AG09319 (cell line): ENCODE results near the gene CCNL2.

ENCODE experiments used
- DNase-seq: peaks from one replicate; pipeline ENCODE4 v3.0.0-alpha.2; 2010; ENCODE audit warnings: low read depth; ENCODE audit errors: extremely low read depth
- CTCF ChIP-seq: IDR thresholded peaks from 2 replicates; pipeline ENCODE4 v1.5.1; 2011; ENCODE audit warnings: low read depth, mild to moderate bottlenecking, inconsistent platforms, low read length, moderate library complexity

Gene CCNL2

DNA sequence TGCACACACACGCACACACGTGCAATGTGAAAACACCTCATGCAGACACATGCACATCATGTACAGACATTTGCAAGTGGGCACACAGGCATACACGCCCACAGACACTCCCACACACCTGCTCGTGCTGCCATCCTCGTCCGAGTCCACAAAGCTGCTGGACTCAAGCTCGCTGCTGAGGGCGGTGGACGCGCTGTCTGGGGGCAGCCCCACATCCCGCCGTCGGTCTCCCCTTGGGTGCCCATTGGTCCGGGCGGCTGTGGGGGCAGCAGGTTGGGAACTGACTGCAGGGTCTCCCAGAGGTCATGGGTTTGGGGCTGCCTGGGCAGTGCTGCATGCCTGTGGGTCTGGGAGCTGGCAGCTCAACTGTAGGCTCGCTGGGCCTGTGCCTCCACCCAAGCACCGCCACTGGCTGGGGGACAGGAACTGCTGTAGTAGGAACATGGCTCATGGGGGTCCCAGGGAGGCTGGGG lies 57.5 kb downstream of the CCNL2 start:
- TF ChIP-seq CTCF, result no peak

GRCh38 chr1:1340791-1341548 lies 58.2 kb downstream of the CCNL2 start:
- no peak for DNase-seq
- TF ChIP-seq CTCF, result no peak

More for the DNA sequence above, 57.5 kb downstream of the CCNL2 start:
- no peak for DNase-seq

DNA sequence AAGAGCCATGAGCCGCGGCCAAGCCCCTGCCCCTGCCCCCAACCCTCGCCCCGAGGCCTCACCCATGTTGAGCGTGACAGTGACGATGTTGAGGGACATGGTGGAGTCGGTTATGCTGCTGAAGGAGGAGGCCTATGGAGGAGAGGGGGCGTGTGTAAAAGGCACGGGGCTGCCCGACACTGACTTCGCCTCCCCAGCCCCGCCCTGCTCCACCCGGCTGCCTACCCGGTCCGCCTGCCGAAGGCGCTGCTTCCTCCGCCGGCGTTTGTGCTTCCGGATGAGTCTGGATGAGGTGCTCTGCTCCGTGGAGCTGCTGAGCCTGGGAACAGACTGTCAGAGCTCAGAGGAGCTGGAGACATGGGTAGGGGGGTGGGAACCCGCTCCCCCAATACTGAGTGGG lies 59.0 kb downstream of the CCNL2 start:
- TF ChIP-seq CTCF, result no peak
- no peak for DNase-seq

GRCh38 chr1:1338278-1338677 lies 60.9 kb downstream of the CCNL2 start:
- no peak for DNase-seq
- no peak for TF ChIP-seq CTCF

- DNase-seq, result no peak
- no peak for TF ChIP-seq CTCF
Measured at GRCh38 chr1:1337793-1338147, 61.4 kb downstream of the CCNL2 start.

DNA sequence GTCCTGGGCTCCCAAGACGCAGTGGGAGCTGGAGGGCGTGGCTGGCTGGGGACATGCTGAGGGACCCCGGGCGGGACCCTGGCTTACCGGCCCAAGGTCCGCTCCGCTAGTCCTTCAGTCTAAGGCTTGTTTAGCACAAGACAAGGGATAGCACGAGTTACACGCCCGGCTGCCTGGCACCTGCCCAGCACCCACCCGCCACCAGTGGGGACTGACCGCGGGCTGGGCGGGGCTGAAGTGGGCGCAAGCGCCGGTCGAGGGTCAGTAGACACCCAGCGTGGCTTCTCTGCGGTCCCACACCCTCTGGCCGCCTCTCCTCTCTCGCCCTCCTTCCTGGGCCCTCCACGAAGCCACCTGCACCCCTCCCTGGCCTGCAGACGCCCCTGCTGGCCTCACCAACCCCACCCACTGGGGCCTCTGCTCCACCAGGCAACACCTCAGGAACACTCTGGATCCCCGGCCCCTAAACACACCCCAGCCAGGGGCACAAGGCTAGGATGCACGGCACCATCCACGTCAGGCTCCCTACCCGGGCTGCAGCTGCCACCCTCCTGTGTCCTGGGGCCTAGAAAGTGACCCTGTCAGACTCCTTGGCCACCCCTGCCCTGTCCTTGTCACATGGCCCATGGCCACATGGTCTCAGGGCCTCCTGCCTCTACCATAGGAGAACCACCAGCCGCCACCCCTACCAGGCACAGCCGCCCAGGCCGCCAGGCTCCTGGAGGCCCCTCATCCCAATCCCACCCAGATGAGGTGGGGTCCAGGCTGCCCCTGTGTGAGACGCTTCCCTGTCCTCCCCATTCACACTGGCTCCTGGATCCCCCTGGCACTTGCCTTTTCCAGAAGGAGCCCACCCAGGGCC lies 62.0 kb downstream of the CCNL2 start:
- TF ChIP-seq CTCF, result no peak
- no peak for DNase-seq

DNA sequence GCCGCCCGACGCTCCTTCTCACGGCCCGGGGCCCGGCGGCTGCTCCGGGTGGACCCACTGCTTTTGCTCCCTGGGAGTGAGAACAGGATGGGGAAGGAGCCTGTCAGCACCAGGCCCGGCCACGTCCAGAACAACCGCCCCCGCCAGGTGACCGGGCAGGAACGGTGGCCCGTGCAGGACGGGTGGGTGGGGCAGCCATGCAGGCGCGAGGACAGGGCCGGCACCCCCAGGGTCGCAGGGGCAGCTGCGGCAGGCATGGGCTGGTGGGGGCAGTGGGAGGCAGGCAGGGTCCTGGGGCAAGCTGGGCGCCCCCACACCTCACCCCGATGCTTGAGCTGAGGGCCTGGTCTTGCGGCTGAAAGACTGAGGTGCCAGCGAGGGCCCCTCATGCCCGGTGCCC lies 62.7 kb downstream of the CCNL2 start:
- DNase-seq, result no peak
- no peak for TF ChIP-seq CTCF
